GM18907 (cell line): Measurements from ENCODE around the gene MPEG1.
A peak's percentile ranks its signal among the peaks of the same experiment; 100 is the strongest.

Source experiments
- ATAC-seq: cut with Tn5 transposase; IDR thresholded peaks from one replicate; pipeline ENCODE4 v1.9.1; 2021; ENCODE audit warnings: mild to moderate bottlenecking, moderate library complexity; ENCODE audit not compliant: unreplicated experiment

Gene MPEG1, protein sequence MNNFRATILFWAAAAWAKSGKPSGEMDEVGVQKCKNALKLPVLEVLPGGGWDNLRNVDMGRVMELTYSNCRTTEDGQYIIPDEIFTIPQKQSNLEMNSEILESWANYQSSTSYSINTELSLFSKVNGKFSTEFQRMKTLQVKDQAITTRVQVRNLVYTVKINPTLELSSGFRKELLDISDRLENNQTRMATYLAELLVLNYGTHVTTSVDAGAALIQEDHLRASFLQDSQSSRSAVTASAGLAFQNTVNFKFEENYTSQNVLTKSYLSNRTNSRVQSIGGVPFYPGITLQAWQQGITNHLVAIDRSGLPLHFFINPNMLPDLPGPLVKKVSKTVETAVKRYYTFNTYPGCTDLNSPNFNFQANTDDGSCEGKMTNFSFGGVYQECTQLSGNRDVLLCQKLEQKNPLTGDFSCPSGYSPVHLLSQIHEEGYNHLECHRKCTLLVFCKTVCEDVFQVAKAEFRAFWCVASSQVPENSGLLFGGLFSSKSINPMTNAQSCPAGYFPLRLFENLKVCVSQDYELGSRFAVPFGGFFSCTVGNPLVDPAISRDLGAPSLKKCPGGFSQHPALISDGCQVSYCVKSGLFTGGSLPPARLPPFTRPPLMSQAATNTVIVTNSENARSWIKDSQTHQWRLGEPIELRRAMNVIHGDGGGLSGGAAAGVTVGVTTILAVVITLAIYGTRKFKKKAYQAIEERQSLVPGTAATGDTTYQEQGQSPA

DNA sequence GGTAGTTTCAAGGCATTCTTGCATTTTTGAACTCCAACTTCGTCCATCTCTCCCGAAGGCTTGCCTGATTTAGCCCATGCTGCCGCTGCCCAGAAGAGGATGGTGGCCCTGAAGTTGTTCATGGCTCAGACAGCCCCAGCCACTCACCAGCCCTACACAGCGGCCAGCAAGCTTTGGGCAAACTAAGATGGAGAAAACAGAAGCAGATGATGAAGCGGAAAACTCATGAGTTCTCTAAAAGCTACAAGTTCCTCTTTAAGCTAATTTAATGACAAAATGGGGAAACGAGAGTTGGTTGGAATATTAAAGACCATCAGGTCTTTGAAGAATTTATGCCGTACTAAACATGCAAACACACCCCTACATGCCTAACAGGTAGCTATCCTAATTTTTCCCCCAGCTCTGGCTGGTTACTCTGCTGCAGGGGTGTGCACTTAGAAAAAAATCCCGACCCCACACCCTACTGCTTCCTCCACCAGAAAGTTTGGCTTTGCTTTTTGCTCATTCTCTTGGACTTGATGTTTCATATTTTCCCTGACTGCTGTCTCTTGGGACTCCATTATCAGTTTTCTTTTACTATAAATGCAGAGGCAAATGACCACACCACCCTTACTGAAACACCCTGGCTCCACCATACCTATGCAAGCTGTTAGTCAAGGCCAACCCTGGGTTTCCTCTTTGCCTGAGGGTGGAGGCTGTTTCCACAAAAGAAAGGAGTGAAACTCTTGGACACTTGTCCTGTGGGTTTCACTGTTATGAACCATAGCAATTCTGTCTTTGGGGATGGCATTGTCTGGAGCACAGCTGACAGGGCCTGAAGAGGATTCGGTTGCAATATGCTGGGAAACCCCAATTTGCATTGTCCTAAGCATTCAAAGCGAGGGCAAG, at the start of gene MPEG1:
TSS of gene MPEG1 (minus strand) at position 184 of the 888 bp plus-strand sequence. CDS start at position 122, 62 bp downstream.
- peak; percentile 23 for ATAC-seq

DNA sequence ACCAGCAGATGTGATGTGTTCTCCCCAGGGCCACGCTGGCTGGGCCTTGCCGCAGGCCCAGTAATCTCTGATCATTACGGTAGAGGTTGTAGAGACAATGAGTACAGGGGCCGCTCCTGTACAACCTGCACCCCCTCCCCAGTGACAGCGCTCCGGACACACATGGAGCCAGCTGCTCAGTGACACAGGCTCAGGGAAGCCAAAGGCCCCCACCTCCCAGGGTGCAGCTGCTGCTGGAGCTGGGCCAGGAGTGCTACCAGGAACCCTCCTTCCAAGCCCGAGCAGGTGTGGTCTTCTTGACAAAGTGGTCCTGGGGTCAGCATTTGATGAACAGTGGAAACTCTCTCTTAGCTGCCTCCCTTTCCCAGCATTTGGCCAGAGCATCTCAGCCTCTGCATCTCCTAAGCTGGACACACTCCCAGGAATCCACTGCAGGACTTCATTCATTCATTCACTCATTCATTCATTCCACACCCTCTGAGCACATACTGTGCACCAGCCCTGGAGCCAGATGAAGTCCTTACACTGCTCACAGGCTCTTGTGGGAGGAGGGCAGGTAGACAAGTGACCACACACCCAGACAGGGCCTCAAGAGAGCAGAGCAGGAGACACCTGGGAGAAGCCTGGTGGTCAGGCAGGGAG, 49.6 kb upstream of the MPEG1 start:
- ATAC-seq: no peak

DNA sequence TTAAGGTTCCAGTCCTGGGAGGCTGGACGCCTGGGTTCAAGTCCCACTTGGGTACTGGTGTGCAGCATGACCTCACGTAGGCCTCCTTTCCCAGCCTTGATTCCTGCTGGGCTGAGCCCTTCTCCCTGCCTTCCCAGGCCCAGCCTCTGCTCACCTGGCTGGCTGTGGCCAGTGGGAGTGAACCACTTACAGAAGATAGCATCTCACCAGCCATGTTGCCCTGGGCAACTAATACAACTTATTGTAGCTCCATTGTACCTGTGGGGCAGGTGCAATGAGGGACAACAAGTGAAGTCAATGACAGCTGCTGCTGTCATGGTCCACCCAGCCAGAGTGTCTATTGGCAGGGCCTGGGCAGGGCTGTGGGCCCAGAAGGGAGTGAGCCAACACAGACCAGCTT, 48.4 kb upstream of the MPEG1 start:
- ATAC-seq: no peak

DNA sequence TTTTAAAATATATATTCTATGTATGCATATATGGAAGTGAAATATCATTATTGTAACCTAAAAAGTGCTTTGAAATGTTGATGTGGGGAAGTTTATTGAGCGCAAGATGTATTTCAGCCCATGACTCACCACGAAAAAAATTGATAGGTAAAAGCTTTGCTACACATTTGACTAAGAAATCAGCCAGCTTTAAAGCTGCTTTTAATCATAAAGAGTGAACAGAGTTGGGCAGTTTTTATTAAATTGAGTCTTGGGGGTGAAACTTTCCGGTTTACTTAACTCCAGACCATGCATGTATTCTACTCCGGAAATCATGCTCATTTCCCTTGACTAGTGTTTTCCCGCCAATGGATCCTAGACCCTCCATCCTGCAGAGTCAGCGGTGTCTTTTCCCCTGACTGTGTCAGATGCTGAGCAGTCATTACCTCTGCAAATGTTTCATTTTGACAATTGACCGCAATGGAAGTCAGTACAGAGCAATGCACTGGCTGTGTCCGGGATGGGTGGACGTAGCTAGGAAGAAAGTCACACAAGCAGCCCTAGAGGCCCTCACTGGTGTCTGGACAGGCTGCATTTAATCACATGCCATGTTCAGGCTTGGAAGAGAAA, 47.2 kb upstream of the MPEG1 start:
- peak; percentile 59 for ATAC-seq

DNA sequence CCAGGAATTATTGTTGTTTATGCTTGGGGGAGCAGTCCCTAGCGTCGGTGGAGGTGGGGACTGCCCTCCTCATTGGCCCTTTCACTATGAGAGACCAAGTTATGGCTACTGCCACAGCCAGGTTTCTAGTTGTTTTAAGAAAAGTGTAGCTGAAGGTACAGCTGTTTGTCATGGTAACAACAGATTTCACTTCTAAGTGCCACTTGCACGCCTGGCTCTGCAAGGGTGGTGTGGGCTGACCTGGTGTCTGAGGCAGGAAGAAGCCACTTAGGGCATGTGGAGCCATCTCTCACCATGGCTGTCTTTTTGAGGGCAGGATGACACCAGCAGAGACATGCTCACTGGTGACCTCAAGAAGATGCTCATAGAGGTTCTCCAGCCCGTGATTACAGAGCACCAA, 46.3 kb upstream of the MPEG1 start:
- ATAC-seq: no peak

DNA sequence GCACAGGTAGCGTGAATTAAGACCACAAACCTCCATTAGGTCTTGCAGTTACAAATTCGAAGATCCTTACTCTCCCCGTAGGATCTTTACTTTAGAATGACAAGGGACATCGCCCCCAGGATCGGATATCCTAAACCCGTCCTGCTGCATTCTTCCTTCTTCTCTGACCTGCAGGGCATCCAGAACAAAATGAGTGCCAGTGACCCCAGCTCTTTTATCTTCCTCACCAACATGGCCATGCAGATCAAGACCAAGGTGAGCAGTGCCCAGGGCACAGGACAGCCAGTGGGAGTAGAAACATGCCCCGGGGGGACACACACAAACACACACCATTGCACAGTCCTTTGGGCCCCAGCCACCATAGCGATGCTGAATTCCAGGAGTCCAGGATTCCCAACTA, 42.6 kb upstream of the MPEG1 start:
- no peak for ATAC-seq

DNA sequence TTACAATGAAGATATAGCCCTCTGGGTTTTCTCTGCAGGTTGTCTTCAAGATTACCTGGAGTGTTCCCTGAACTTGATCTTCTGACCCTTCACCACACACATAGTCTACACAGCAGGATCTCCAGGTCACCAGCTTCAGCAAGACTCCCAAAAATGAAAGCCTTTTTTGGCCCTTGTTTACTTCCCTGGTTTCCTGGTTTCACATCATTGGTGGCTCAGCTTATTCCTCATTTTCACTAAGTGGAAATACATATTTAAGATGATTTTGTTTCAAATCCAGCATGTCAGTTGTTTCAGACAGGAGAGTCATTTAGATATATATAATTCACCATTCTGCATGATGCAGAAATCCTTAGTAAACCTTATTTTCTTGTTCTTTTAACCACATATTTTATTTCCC, 41.6 kb upstream of the MPEG1 start:
- ATAC-seq: no peak

DNA sequence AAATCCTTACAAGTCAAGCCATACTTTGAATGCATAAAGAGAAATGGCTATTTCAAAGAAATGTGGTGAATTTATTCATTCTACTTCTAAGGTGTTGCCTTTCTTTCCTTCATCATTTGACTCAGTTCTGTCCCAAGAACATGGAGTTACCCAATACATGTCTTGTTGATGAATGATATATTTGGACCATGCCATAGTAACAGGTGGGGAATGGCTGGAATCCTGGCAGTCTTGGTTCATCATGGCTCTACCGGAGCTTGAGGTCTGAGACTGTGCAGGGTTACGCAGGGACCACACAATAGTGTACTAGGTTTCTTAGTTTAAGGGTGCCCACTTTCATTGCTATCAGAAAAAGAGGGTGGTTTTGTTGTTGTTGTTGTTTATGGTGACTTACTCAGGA, 40.3 kb upstream of the MPEG1 start:
- no peak for ATAC-seq

DNA sequence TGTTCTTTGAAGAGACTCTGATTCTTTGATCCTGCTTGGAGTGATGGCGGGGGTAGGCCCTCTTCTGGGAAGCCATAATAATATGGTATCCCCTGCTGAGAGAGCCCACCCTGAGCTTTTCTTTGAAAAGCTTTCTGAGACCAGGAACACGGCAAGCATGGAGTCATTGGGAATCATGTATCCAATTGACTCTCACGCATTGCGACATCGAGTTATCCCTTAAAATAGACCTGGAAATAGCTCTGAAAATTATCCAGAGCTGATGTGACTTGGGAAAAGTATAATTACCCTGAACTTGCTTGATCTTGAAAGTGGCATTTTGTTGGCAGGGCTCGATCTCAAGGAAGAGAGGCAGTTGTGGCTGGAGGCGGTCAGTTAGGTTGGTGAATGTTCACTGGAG, 36.8 kb upstream of the MPEG1 start:
- no peak for ATAC-seq

DNA sequence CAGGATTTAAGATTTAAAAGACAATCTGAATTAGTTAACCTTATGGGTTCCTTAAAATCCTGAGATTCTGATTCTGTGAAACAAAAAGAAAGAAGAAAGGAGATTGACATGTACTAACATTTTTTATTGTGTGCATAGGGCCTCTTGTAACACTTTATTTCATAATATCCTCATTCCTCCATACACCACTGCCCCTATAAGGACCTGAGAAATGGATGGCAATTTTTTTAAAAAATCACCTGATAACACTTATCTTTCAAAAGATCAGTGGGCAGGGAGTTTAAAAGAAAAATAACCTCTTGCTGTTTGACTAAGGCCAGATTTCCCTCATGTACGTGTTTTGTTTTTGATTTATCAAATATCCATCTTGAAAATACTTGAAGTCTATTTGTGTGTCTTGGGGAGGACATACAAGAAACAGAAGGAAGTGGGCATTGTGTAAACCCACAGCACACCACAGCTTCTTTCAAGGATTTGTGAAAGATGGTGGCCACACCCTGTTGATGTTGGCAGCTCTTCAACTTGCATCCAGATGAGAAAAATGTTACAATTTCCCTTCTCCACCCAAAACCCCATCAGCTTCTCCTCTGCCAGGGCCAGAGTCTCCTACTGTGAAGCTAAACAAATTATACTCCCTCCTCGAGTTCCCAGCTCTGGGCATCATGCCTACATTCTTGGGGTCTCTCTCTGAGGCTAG, 35.0 kb upstream of the MPEG1 start:
- ATAC-seq: no peak

DNA sequence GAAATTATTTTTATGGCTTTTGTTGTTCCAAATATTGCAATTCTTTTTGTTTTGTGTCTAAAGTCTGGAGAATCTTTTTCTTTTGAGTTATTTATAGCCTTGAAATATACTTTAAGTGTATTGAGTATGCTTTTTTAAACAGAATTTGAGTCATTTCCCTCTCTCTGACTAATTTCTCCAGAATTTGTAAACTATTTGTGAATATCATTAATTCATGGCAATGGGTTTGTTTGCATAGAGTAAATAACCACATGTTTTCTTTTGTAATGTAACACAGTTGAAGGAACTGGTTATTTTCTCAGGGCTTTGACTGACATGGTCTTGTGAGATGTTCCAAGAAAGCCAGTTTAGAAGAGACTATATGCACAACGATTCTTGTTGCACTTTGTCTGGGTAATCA, 30.9 kb upstream of the MPEG1 start:
- no peak for ATAC-seq

DNA sequence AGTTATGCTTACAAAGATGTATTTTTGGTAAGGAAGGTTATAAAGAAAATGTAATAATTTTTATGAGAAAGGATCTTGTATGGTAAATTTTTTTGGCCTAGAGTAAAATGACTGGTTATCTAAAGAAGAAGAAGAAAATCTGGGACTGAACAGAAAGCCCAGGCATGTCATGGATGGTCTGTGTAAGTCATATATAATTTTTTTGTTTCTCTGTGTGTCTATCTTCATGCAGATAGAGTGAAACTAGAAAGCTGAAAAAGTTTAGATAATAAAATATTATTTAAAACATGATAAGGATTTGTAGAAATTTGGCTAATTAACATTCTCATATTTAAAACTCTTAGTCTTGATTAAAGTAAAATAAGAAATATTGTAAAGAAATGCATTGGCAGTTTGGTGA, 27.6 kb upstream of the MPEG1 start:
- no peak for ATAC-seq

DNA sequence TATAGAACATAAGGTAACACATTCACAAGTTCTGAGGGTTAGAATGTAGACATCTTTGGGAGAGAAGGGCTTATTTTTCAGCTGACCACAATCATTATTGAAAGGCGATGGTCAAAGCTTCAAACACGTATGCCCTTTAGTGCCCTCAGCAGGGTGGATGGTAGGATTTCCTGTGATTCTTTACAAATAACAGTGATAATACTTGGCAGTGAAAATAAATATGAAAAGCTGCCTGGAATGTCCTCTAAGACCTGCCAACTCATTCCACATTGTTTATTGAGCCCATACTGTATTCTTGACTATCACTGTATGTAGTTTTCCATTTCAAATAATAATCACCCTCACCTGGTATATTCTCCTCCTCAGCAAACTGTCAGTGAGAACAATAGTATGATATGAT, 13.7 kb upstream of the MPEG1 start:
- ATAC-seq: no peak

DNA sequence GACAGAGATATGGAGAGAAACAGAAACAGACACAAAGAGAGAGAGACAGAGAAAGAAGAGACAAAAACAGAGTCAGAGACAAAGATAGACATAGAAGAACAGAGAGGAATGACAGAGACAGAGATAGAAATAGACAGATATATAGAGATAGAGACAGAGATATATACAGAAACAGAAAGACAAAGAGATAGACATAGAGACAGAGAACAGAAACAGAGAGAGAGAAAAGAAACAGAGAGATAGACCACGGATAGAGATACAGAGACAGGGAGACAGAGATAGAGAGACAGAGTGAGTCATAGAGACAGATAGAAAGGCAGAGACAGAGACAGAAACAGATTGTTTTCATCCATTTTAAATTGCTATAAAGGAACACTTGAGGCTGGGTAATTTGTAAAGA, 12.3 kb upstream of the MPEG1 start:
- no peak for ATAC-seq

DNA sequence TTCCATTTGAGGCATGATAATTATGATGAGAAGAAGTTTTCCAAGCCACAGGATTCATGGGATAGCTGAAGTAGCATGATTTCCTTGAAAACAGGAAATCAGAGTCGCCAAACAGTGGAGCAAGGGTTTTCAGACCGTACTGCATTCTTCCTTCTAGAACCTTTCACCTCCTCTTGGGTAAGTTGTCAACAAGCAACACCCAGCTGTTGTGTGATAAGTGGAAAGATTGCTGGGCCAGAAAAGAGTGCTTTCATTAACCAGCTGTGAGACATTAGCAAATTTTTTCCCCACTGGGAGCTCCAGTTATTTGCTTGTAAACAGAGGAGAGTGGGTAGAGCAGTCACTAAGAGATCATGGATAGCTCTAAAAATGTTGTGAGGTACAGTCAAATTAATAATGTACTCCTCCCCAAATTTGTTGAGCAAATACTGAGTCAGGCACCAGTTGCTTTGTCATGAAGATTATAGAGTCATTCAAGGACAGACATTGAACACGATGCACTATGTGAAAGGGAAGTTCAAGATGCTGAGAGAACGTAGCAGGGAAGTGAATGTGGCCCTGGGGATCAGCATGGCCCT, 11.7 kb upstream of the MPEG1 start:
- ATAC-seq: no peak

DNA sequence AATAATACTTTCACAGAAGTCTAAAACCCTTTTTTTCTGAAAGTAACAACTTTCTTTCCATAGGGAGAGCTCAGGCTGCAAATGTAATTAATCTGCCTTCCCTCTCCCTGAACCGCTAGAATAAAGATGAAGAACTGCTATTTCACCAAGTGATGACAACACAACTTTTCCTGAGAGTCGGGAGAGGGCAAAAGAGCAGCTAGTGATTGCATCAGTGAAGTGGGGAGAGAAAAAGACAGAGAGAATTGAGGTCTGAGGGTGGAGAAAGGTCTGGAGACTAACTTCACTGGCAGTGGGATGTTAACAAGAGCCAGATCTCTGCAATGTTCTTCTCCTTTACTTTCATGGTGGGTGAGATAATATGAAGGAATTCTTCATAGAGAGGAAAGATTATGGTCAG, 10.9 kb upstream of the MPEG1 start:
- ATAC-seq: no peak

DNA sequence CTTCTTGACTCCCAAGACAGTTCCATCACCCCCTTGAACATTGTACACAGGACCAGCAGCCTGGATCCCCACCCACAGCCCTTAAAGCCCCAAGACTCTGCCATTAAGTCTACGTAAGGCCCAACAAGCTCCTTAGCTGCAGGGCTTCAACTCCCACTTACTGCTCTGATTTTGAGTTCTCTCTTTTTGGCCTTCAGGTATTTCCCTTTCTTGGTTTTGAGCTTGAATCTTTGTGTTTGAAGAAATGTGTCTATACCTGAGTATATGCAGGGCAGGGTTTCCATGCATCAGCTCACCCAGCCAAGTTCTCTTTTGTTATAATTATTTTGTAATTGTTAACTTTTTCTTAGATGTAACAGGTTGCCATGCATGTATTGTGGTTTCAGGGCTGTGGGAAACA, 10.4 kb upstream of the MPEG1 start:
- no peak for ATAC-seq

DNA sequence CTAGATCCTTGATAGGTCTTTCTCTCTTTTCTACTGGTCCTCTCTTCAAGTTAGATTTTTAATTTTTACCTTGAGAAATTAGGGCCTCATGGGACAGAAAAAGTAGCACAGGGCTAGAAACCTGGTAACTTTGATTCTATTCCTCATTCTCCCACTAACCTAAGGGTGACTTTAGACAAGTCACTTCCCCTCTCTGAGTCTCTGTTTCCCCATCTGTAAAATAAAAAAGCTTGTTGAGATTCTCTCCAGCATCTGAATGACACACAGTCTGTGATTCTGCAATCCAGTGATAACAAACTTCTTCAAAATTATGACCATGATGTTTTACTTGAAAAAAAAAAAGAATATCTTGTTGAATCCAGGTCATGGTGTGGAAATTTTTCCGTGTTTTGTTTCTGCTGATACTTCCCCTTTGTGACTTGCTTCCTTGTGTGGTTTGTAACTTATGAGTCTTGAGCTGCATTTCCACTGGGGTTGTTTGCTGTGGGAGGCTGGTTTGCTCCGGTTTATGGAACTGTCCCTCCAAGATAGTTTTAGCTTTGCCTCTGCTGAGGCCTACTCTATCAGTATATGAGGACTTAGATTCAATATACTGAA, 9.8 kb upstream of the MPEG1 start:
- no peak for ATAC-seq

DNA sequence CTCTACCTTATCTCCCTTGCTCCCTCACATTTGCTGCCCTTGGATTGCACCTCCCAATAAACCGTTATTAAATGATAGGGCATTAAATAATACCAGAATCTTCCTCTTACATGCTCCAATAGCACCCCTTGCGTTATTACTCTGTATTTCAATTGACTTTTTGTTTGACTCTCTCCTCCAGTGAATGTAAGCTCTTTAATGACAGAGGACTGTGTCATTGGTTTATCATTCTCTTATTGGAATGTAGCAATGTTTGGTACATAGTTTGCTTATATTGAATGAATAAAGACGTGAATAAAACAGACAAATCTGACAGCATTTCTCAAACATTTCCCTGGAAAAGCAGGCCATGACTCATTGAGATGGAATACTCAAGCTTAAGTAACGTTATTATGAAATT, 8.7 kb upstream of the MPEG1 start:
- ATAC-seq: no peak
